Measurements from ENCODE around the gene LAGE3.

DNA sequence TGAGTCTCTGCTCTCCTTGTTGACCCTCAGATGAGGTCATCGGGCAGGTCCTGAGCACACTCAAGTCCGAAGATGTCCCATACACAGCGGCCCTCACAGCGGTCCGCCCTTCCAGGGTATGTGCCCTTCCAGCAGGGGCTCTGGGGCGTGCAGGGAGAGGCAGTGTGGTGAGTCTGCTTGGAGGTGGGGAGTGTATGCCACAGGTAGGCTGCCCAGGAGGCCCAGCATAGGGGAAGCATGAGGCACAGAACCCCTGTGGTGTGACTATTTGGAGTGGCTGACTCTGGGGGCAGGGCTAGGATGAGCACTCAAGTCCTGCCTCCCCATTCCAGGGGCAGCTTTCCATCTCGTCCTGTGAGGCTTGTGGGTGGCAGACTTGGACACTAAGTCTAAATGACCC, 45.5 kb downstream of the LAGE3 start:
- TF ChIP-seq POLR2AphosphoS5 (IDR thresholded peaks at IDR 0.05; ENCODE audit: low read depth) (no peak), SPI1 (IDR thresholded peaks at IDR 0.05; ENCODE audit: borderline replicate concordance, low read depth) (no peak), GABPA (IDR thresholded peaks at IDR 0.05; ENCODE audit: low read depth) (no peak)
- TF ChIP-seq, protein P1, sequence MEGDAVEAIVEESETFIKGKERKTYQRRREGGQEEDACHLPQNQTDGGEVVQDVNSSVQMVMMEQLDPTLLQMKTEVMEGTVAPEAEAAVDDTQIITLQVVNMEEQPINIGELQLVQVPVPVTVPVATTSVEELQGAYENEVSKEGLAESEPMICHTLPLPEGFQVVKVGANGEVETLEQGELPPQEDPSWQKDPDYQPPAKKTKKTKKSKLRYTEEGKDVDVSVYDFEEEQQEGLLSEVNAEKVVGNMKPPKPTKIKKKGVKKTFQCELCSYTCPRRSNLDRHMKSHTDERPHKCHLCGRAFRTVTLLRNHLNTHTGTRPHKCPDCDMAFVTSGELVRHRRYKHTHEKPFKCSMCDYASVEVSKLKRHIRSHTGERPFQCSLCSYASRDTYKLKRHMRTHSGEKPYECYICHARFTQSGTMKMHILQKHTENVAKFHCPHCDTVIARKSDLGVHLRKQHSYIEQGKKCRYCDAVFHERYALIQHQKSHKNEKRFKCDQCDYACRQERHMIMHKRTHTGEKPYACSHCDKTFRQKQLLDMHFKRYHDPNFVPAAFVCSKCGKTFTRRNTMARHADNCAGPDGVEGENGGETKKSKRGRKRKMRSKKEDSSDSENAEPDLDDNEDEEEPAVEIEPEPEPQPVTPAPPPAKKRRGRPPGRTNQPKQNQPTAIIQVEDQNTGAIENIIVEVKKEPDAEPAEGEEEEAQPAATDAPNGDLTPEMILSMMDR (IDR thresholded peaks at IDR 0.05; ENCODE audit: insufficient read depth, low read length) = no peak

Measured in HL-60 (cell line).